Dedifferentiated amniotic fluid mesenchymal stem cell (primary cell): ENCODE results near the gene MRPL9.

Experiments used
- DNase-seq: peaks from one replicate; pipeline ENCODE4 v3.0.0-alpha.2; 2016; ENCODE audit errors: extremely low spot score

MRPL9 gene

DNA sequence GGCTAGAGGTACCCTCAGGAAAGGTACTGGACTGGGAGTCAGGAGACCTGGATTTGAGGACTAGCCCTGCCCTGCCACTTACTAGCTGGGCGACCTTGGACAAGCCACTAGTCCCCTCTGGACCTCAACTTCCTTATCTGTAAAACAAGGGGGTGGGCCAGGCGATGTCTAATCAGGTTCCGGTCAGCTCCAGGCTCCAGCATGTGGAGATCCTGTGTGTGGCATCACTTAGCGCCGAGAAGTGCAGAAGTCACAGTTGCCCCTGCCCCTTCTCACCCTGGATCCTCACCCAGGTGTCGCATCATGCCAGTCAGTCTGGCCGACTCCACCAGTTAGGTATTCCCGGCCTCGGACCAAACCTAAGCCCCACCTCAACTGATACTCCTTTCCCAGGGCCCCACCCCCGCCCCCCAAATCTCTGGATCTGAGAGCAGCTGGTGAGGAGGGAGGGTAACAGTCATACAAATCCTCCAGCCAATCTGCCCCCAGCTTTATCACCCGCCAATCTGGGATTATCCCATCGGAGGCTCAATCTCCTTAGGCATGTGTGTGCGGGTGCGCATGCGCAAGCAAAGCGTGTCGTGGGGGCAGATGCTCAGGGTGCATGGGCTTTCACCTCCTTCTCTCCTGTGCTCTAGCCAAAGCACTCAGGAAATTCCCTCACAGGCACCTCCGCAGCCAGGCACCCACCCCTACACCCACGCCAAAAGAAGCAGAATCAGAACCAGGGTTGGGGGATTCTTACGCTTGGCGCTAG, 52.1 kb downstream of the MRPL9 start:
- no peak for DNase-seq

DNA sequence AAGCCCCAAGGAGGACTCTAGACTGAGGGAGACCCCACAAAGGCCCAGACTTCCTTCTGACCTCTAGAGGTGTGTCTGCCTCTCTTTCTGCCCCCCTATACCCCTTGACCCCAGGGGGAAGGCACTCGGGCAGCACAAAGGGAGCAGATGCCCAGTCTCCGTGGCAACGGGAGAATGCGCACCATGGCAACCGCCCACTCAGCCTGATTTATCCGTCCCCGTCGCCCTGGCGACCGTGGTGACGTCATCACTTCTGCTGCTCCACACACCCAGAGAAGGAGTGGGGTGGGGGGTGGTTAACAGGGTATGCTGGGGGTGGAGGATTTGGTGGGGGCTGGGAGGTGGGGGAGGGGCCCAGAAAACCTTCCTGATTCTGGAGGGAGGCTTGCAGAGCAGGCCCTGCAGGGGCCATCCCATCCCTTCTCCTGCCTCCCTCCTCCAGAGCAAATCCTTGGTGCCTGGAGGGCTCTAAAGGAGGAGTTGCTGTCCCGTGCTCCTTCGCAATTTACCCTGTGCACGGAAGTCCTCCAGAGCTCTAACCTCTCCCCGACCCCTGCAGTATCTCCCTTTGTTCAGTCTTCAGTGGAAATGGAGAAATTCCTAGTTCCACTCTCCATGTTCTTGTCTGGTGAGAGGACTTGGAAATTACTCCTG, 53.0 kb downstream of the MRPL9 start:
- DNase-seq = no peak
